GM12878 (cell line): ENCODE results near the gene LRRC41.

Source experiments
- CHD4 ChIP-seq: fragments of 200-600 bp; sonication (generic); IDR thresholded peaks from 2 replicates; pipeline ENCODE4 v1.6.1; 2016; ENCODE audit warnings: mild to moderate bottlenecking
- NFIC ChIP-seq: IDR thresholded peaks from 2 replicates; pipeline ENCODE4 v1.6.1; 2012; ENCODE audit warnings: low read depth, mild to moderate bottlenecking, inconsistent platforms, low read length, moderate library complexity
- NR2F1 ChIP-seq: fragments of 450-650 bp; conservative IDR thresholded peaks from 2 replicates; pipeline ENCODE4 v1.6.1; 2017; ENCODE audit warnings: mild to moderate bottlenecking
- POLR2AphosphoS5 ChIP-seq: IDR thresholded peaks from 2 replicates; pipeline ENCODE4 v1.6.1; 2011; ENCODE audit warnings: mild to moderate bottlenecking, low read length, inconsistent platforms
- RAD21 ChIP-seq: IDR thresholded peaks from 2 replicates; pipeline ENCODE4 v1.6.1; 2011; ENCODE audit warnings: mild to moderate bottlenecking, low read depth, low read length, moderate library complexity; ENCODE audit not compliant: insufficient read depth
- SMAD1 ChIP-seq: fragments of 450-650 bp; IDR thresholded peaks from 2 replicates; pipeline ENCODE4 v1.6.1; 2018; ENCODE audit warnings: mild to moderate bottlenecking, low read depth; ENCODE audit not compliant: partially characterized antibody
- SMC3 ChIP-seq: IDR thresholded peaks from 2 replicates; pipeline ENCODE4 v1.6.1; 2011; ENCODE audit warnings: low read length, improper control_type of control experiment, borderline replicate concordance
- SP1 ChIP-seq: IDR thresholded peaks from one replicate; pipeline ENCODE4 v1.6.1; 2011; ENCODE audit warnings: low read depth, low read length
- TAF1 ChIP-seq: IDR thresholded peaks from 2 replicates; pipeline ENCODE4 v1.6.1; 2011; ENCODE audit warnings: mild to moderate bottlenecking, low read depth, low read length, borderline replicate concordance
- YY1 ChIP-seq: IDR thresholded peaks from 2 replicates; pipeline ENCODE4 v1.6.1; 2011; ENCODE audit warnings: low read depth, mild to moderate bottlenecking, low read length
- ZNF592 ChIP-seq: fragments of 450-650 bp; IDR thresholded peaks from 2 replicates; pipeline ENCODE4 v1.6.1; 2017; ENCODE audit warnings: mild to moderate bottlenecking, moderate library complexity
- ZSCAN29 ChIP-seq: fragments of 450-650 bp; IDR thresholded peaks from 2 replicates; pipeline ENCODE4 v1.6.1; 2017; ENCODE audit warnings: mild to moderate bottlenecking, moderate library complexity
- TF ChIP-seq, protein P1 (sequence below), 3 experiments: IDR thresholded peaks in 2 of 3; conservative IDR thresholded peaks in 1 of 3; 2 replicates each; pipeline ENCODE4 v1.5.1; 2011; ENCODE audit warnings: low read depth in 3 of 3, low read length in 3 of 3, mild to moderate bottlenecking in 3 of 3, control low read depth in 2 of 3, moderate library complexity in 2 of 3, inconsistent platforms in 1 of 3, mixed read lengths in 1 of 3; ENCODE audit not compliant: control insufficient read depth in 2 of 3, insufficient read depth in 1 of 3; ENCODE audit errors: extremely low read depth in 1 of 3
- TF ChIP-seq, protein P2 (sequence below): IDR thresholded peaks from 2 replicates; pipeline ENCODE4 v1.6.1; 2012; ENCODE audit warnings: mild to moderate bottlenecking, low read depth, low read length

DNA sequence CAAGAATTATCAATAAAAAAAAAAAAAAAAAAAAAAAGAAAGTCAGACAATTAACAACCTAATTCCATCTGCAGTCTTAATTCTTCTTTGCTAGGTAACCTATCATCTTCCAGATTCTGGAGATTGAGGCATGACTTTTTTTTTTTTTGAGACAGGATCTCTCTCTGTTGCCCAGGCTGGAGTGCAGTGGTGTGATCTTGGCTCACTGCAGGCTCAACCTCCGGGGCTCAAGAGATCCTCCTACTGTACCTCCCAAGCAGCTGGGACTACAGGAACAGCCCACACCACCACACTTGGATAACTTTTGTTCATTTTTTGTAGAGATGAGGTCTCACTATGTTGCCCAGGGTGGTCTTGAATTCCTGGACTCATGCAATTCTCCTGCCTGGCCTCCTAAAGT is 60.5 kb downstream of the LRRC41 start:
- TF ChIP-seq SMC3 (no peak), RAD21 (no peak), TAF1 (no peak), YY1 (no peak), NR2F1 (no peak), SP1 (no peak), CHD4 (no peak), NFIC (no peak), POLR2AphosphoS5 (no peak), ZNF592 (no peak), SMAD1 (no peak), ZSCAN29 (no peak)
- TF ChIP-seq, protein P1, sequence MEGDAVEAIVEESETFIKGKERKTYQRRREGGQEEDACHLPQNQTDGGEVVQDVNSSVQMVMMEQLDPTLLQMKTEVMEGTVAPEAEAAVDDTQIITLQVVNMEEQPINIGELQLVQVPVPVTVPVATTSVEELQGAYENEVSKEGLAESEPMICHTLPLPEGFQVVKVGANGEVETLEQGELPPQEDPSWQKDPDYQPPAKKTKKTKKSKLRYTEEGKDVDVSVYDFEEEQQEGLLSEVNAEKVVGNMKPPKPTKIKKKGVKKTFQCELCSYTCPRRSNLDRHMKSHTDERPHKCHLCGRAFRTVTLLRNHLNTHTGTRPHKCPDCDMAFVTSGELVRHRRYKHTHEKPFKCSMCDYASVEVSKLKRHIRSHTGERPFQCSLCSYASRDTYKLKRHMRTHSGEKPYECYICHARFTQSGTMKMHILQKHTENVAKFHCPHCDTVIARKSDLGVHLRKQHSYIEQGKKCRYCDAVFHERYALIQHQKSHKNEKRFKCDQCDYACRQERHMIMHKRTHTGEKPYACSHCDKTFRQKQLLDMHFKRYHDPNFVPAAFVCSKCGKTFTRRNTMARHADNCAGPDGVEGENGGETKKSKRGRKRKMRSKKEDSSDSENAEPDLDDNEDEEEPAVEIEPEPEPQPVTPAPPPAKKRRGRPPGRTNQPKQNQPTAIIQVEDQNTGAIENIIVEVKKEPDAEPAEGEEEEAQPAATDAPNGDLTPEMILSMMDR (IDR thresholded peaks at IDR 0.05 in 2 of 3, conservative IDR thresholded peaks at IDR 0.05 in 1 of 3; ENCODE audit: control insufficient read depth in 2 of 3, extremely low read depth in 1 of 3, insufficient read depth in 1 of 3, low read depth in 3 of 3, low read length in 3 of 3), result no peak
- TF ChIP-seq, protein P2, sequence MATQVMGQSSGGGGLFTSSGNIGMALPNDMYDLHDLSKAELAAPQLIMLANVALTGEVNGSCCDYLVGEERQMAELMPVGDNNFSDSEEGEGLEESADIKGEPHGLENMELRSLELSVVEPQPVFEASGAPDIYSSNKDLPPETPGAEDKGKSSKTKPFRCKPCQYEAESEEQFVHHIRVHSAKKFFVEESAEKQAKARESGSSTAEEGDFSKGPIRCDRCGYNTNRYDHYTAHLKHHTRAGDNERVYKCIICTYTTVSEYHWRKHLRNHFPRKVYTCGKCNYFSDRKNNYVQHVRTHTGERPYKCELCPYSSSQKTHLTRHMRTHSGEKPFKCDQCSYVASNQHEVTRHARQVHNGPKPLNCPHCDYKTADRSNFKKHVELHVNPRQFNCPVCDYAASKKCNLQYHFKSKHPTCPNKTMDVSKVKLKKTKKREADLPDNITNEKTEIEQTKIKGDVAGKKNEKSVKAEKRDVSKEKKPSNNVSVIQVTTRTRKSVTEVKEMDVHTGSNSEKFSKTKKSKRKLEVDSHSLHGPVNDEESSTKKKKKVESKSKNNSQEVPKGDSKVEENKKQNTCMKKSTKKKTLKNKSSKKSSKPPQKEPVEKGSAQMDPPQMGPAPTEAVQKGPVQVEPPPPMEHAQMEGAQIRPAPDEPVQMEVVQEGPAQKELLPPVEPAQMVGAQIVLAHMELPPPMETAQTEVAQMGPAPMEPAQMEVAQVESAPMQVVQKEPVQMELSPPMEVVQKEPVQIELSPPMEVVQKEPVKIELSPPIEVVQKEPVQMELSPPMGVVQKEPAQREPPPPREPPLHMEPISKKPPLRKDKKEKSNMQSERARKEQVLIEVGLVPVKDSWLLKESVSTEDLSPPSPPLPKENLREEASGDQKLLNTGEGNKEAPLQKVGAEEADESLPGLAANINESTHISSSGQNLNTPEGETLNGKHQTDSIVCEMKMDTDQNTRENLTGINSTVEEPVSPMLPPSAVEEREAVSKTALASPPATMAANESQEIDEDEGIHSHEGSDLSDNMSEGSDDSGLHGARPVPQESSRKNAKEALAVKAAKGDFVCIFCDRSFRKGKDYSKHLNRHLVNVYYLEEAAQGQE, result no peak
